Activated CD4-positive, alpha-beta T cell treated with anti-CD3 and anti-CD28 coated beads for 24 hours (primary cell): Measurements from ENCODE around the gene TANC1.
"Not testable (repeated sequence)": the region's sequence is repeated elsewhere in the genome, so short reads cannot be mapped to it uniquely, and the experiment has no call there.

Experiments
- DNase-seq, 2 donors: peaks; one replicate each; pipeline ENCODE4 v3.0.0-alpha.2; 2020; ENCODE audit warnings: low read depth in 2 of 2

TANC1 gene

GRCh38 chr2:159140070-159140769 is 171.8 kb downstream of the TANC1 start:
- no peak for DNase-seq

GRCh38 chr2:159140821-159141220 is 172.4 kb downstream of the TANC1 start:
- DNase-seq = not testable (repeated sequence)

- no peak for DNase-seq
Observed at GRCh38 chr2:159144776-159145614, 176.6 kb downstream of the TANC1 start.

- no peak for DNase-seq
Observed at GRCh38 chr2:159145745-159146354, 177.4 kb downstream of the TANC1 start.

GRCh38 chr2:159146996-159147666 is 178.7 kb downstream of the TANC1 start:
- no peak for DNase-seq

- DNase-seq = no peak
Observed at GRCh38 chr2:159147690-159148089, 179.2 kb downstream of the TANC1 start.

GRCh38 chr2:159148901-159149300 is 180.5 kb downstream of the TANC1 start:
- no peak for DNase-seq

- DNase-seq = no peak
Observed at GRCh38 chr2:159149747-159150146, 181.3 kb downstream of the TANC1 start.

- no peak for DNase-seq
Observed at GRCh38 chr2:159150280-159150746, 181.9 kb downstream of the TANC1 start.

GRCh38 chr2:159151198-159152127 is 183.0 kb downstream of the TANC1 start:
- no peak for DNase-seq

- DNase-seq = no peak
Observed at GRCh38 chr2:159152128-159152778, 183.8 kb downstream of the TANC1 start.

GRCh38 chr2:159153063-159153462 is 184.6 kb downstream of the TANC1 start:
- no peak for DNase-seq

GRCh38 chr2:159153463-159153862 is 185.0 kb downstream of the TANC1 start:
- DNase-seq = no peak

GRCh38 chr2:159153951-159154350 is 185.5 kb downstream of the TANC1 start:
- no peak for DNase-seq

GRCh38 chr2:159154366-159154765 is 185.9 kb downstream of the TANC1 start:
- DNase-seq = no peak

GRCh38 chr2:159155320-159155719 is 186.9 kb downstream of the TANC1 start:
- no peak for DNase-seq

GRCh38 chr2:159155791-159156190 is 187.4 kb downstream of the TANC1 start:
- DNase-seq = no peak

- DNase-seq = no peak
Observed at GRCh38 chr2:159156834-159157233, 188.4 kb downstream of the TANC1 start.

GRCh38 chr2:159157361-159158209 is 189.1 kb downstream of the TANC1 start:
- no peak for DNase-seq
